ENCODE measurements around the gene GGT1. TPM values are rescaled to one million over a fixed set of nuclear protein-coding genes. Genes with fewer than 3 reads are reported as not detected.
"Not testable (repeated sequence)": the region's sequence is repeated elsewhere in the genome, so short reads cannot be mapped to it uniquely, and the experiment has no call there.

GGT1 gene
- total RNA-seq, 1 donor from 2014 or later: 2.9 TPM

GRCh38 chr22:24650884-24651283, 47.9 kb downstream of the GGT1 start:
- FAIRE-seq; H3K27me3 ChIP-seq (ENCODE audit: control insufficient read depth, insufficient read depth, low read length); DNase-seq (ENCODE audit: low read depth); H3K4me3 ChIP-seq (ENCODE audit: low read depth, low read length); H3K36me3 ChIP-seq (ENCODE audit: control insufficient read depth, insufficient read depth, low read length): not testable (repeated sequence)

GRCh38 chr22:24665395-24665794, 62.4 kb downstream of the GGT1 start:
- not testable (repeated sequence) for DNase-seq (ENCODE audit: low read depth); FAIRE-seq; H3K4me3 ChIP-seq (ENCODE audit: low read depth, low read length); H3K27me3 ChIP-seq (ENCODE audit: control insufficient read depth, insufficient read depth, low read length); H3K36me3 ChIP-seq (ENCODE audit: control insufficient read depth, insufficient read depth, low read length)

- not testable (repeated sequence) for H3K27me3 ChIP-seq (ENCODE audit: control insufficient read depth, insufficient read depth, low read length); H3K4me3 ChIP-seq (ENCODE audit: low read depth, low read length); H3K36me3 ChIP-seq (ENCODE audit: control insufficient read depth, insufficient read depth, low read length); FAIRE-seq; DNase-seq (ENCODE audit: low read depth)
Observed at GRCh38 chr22:24667904-24668303, 64.9 kb downstream of the GGT1 start.

- H3K27me3 ChIP-seq (ENCODE audit: control insufficient read depth, insufficient read depth, low read length); H3K36me3 ChIP-seq (ENCODE audit: control insufficient read depth, insufficient read depth, low read length); FAIRE-seq; H3K4me3 ChIP-seq (ENCODE audit: low read depth, low read length); DNase-seq (ENCODE audit: low read depth): not testable (repeated sequence)
Observed at GRCh38 chr22:24672532-24672931, 69.5 kb downstream of the GGT1 start.

Other genes with a start within 250 kb of the GGT1 start
- gene ADORA2A, start 175.6 kb upstream of the GGT1 start, total RNA-seq: under 0.01 and 0.77 TPM in 2 replicates
- gene UPB1, start 107.9 kb upstream of the GGT1 start, total RNA-seq: not detected in 2 replicates
- 71.6 and 134 TPM in 2 replicates for gene GUCD1, start 48.1 kb upstream of the GGT1 start, total RNA-seq
- gene SNRPD3, start 47.2 kb upstream of the GGT1 start, total RNA-seq: 147 and 182 TPM in 2 replicates
- 4.2 and 5.5 TPM in 2 replicates for gene LRRC75B, start 10.1 kb upstream of the GGT1 start, total RNA-seq
- not detected in 2 replicates for gene PIWIL3, start 171.5 kb downstream of the GGT1 start, total RNA-seq
- gene SGSM1, start 203.0 kb downstream of the GGT1 start, total RNA-seq: not detected in 2 replicates